CD4-positive, alpha-beta T cell (primary cell): ENCODE data around the gene SH3BP5L. TPM values are rescaled to one million over a fixed set of nuclear protein-coding genes. Genes with fewer than 3 reads are reported as not detected.

Experiments
- ATAC-seq: fragments of 200-7000 bp; cut with Tn5 transposase; one replicate; pipeline ENCODE4 v1.10.0; 2022; ENCODE audit warnings: mild to moderate bottlenecking; ENCODE audit not compliant: poor library complexity
- CTCF ChIA-PET: fragments of 350-600 bp; sonication (Branson Sonifier 250); formaldehyde crosslinking; loops from one replicate; lab custom pipeline; 2021; ENCODE audit warnings: antibody characterized with exemption, inconsistent platforms; lab: Charles Lee
- POLR2A ChIA-PET: fragments of 350-600 bp; sonication (Branson Sonifier 250); formaldehyde crosslinking; loops from one replicate; lab custom pipeline; 2021; ENCODE audit warnings: antibody characterized with exemption, inconsistent platforms; lab: Charles Lee
- DNase-seq, 14 experiments: peaks; one replicate each; pipeline ENCODE4 v3.0.0-alpha.2; 2013 to 2020; ENCODE audit warnings: mixed read lengths in 2 of 14
- H3K27ac ChIP-seq, 2 donors: one replicate each; pipeline versions ENCODE4 v1.5.1 to v1.7.0; 2013; ENCODE audit warnings: low read length in 2 of 2, low read depth in 1 of 2, mild to moderate bottlenecking in 1 of 2
- H3K27me3 ChIP-seq, 2 experiments: 1 replicate in 1 of 2; 2 replicates in 1 of 2; pipeline versions ENCODE4 v1.6.1 to v1.7.0; 2013; ENCODE audit warnings: low read length in 2 of 2, control low read depth in 1 of 2, mild to moderate bottlenecking in 1 of 2, moderate library complexity in 1 of 2; ENCODE audit not compliant: insufficient read depth in 2 of 2, control insufficient read depth in 1 of 2
- H3K36me3 ChIP-seq: one replicate; pipeline ENCODE4 v1.6.1; 2013; ENCODE audit warnings: low read length, control low read depth; ENCODE audit not compliant: insufficient read depth
- H3K4me1 ChIP-seq: one replicate; pipeline ENCODE4 v1.6.1; 2013; ENCODE audit warnings: low read length, control low read depth; ENCODE audit not compliant: insufficient read depth
- H3K4me3 ChIP-seq: one replicate; pipeline ENCODE4 v1.5.1; 2013; ENCODE audit warnings: mild to moderate bottlenecking, low read length, moderate library complexity
- H3K9me3 ChIP-seq, 2 experiments: 1 replicate in 1 of 2; 2 replicates in 1 of 2; pipeline versions ENCODE4 v1.6.1 to v1.7.0; 2013; ENCODE audit warnings: low read length in 2 of 2, mild to moderate bottlenecking in 2 of 2, control low read depth in 1 of 2, moderate library complexity in 1 of 2; ENCODE audit not compliant: control insufficient read depth in 1 of 2, insufficient read depth in 1 of 2
- H3K27ac Mint-ChIP-seq: one replicate; pipeline ENCODE4 v1.8.0; 2020; ENCODE audit warnings: mixed read lengths
- H3K27me3 Mint-ChIP-seq: one replicate; pipeline ENCODE4 v1.8.0; 2021; ENCODE audit warnings: mixed read lengths
- H3K36me3 Mint-ChIP-seq: one replicate; pipeline ENCODE4 v1.8.0; 2021; ENCODE audit warnings: low read depth, mixed read lengths
- H3K4me1 Mint-ChIP-seq: one replicate; pipeline ENCODE4 v1.8.0; 2021; ENCODE audit warnings: low read depth, mixed read lengths
- H3K4me3 Mint-ChIP-seq: one replicate; pipeline ENCODE4 v1.8.0; 2020; ENCODE audit warnings: mild to moderate bottlenecking, mixed read lengths
- H3K9me3 Mint-ChIP-seq: one replicate; pipeline ENCODE4 v1.8.0; 2020; ENCODE audit warnings: mixed read lengths
- CTCF ChIP-seq: fragments of 200-600 bp; IDR thresholded peaks from one replicate; pipeline ENCODE4 v1.8.0; 2022; ENCODE audit warnings: antibody characterized with exemption, mild to moderate bottlenecking
- intact Hi-C, 2 experiments: fragments of 100-400 bp; cut with DNase I in 1 of 2; cut with micrococcal nuclease in 1 of 2; formaldehyde crosslinking; loops; one replicate each; pipeline versions ENCODE4 v1.15.1 to v1.9.0; 2023 to 2025; cut with DNase I, micrococcal nuclease
- total RNA-seq, 174 experiments: library from RNA in 2 of 174; stranded (reverse) in 2 of 174; gene quantifications; one replicate each; pipeline ENCODE4 v1.2.3 and lab custom pipeline; 2021 to 2026

SH3BP5L gene
- total RNA-seq, 2 experiments from 2014 or later, result 21.7 to 25.2 TPM

GRCh38 chr1:248813546-248813945 is 12.2 kb downstream of the SH3BP5L start:
- H3K4me3 Mint-ChIP-seq, result no peak overlapping the region
- Histone ChIP-seq H3K27ac (no peak overlapping the region), H3K4me1 (peaks cover 33% of the 10 kb centered on the region), H3K9me3 (no peaks in the 10 kb centered on the region), H3K4me3 (no peak overlapping the region), H3K36me3 (peaks cover 59% of the 10 kb centered on the region), H3K27me3 (no peaks in the 10 kb centered on the region)
- peaks cover 68% of the 10 kb centered on the region for H3K36me3 Mint-ChIP-seq
- DNase-seq (no peak), ATAC-seq (no peak)
- POLR2A ChIA-PET, result no interaction called here
- H3K27me3 Mint-ChIP-seq, result no peaks in the 10 kb centered on the region
- CTCF ChIA-PET, result no interaction called here
- intact Hi-C loops, result no loop called here
- peaks cover 42% of the 10 kb centered on the region for H3K4me1 Mint-ChIP-seq
- no peaks in the 10 kb centered on the region for H3K9me3 Mint-ChIP-seq
- no peak for TF ChIP-seq CTCF
- H3K27ac Mint-ChIP-seq, result peak overlapping the region; percentile 36

- H3K4me1 ChIP-seq, result peaks cover 26% of the 10 kb centered on the region
- Mint-ChIP-seq H3K4me3 (no peak overlapping the region), H3K27me3 (no peaks in the 10 kb centered on the region), H3K9me3 (no peaks in the 10 kb centered on the region), H3K4me1 (peaks cover 35% of the 10 kb centered on the region), H3K27ac (no peak overlapping the region), H3K36me3 (peaks cover 63% of the 10 kb centered on the region)
- TF ChIP-seq CTCF, result no peak
- H3K27ac ChIP-seq, result no peak overlapping the region
- no peaks in the 10 kb centered on the region for H3K27me3 ChIP-seq
- POLR2A ChIA-PET, result no interaction called here
- no peak for DNase-seq
- peaks cover 57% of the 10 kb centered on the region for H3K36me3 ChIP-seq
- ATAC-seq, result no peak
- no peaks in the 10 kb centered on the region for H3K9me3 ChIP-seq
- intact Hi-C loops, result no loop called here
- CTCF ChIA-PET, result no interaction called here
- no peak overlapping the region for H3K4me3 ChIP-seq
Measured at GRCh38 chr1:248812736-248813425, 12.8 kb downstream of the SH3BP5L start.

GRCh38 chr1:248811514-248812490 is 13.9 kb downstream of the SH3BP5L start:
- H3K4me1 Mint-ChIP-seq, result peaks cover 24% of the 10 kb centered on the region
- intact Hi-C loops, result no loop called here
- no peaks in the 10 kb centered on the region for H3K27me3 Mint-ChIP-seq
- no peak overlapping the region for H3K4me3 Mint-ChIP-seq
- Histone ChIP-seq H3K27me3 (no peaks in the 10 kb centered on the region), H3K9me3 (no peaks in the 10 kb centered on the region), H3K36me3 (peaks cover 51% of the 10 kb centered on the region), H3K4me3 (no peak overlapping the region), H3K4me1 (peaks cover 19% of the 10 kb centered on the region), H3K27ac (no peak overlapping the region)
- no peaks in the 10 kb centered on the region for H3K9me3 Mint-ChIP-seq
- CTCF ChIA-PET, result no interaction called here
- no peak for ATAC-seq
- DNase-seq, result peak in 1 of 14 experiments; percentile 30
- H3K27ac Mint-ChIP-seq, result no peak overlapping the region
- POLR2A ChIA-PET, result interaction anchor here (0.5 kb wide), 1 partner anchor 97 kb away, joined by 4 read pairs; no protein-coding TSS in a partner anchor
- TF ChIP-seq CTCF, result no peak
- H3K36me3 Mint-ChIP-seq, result peaks cover 58% of the 10 kb centered on the region
